HG03060 (cell line): ENCODE data around the gene CYTH2.

Source experiments
- ATAC-seq: cut with Tn5 transposase; IDR thresholded peaks from one replicate; pipeline ENCODE4 v1.9.1; 2021; ENCODE audit warnings: low read depth, moderate number of reproducible peaks; ENCODE audit not compliant: unreplicated experiment

The CYTH2 gene, protein sequence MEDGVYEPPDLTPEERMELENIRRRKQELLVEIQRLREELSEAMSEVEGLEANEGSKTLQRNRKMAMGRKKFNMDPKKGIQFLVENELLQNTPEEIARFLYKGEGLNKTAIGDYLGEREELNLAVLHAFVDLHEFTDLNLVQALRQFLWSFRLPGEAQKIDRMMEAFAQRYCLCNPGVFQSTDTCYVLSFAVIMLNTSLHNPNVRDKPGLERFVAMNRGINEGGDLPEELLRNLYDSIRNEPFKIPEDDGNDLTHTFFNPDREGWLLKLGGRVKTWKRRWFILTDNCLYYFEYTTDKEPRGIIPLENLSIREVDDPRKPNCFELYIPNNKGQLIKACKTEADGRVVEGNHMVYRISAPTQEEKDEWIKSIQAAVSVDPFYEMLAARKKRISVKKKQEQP

DNA sequence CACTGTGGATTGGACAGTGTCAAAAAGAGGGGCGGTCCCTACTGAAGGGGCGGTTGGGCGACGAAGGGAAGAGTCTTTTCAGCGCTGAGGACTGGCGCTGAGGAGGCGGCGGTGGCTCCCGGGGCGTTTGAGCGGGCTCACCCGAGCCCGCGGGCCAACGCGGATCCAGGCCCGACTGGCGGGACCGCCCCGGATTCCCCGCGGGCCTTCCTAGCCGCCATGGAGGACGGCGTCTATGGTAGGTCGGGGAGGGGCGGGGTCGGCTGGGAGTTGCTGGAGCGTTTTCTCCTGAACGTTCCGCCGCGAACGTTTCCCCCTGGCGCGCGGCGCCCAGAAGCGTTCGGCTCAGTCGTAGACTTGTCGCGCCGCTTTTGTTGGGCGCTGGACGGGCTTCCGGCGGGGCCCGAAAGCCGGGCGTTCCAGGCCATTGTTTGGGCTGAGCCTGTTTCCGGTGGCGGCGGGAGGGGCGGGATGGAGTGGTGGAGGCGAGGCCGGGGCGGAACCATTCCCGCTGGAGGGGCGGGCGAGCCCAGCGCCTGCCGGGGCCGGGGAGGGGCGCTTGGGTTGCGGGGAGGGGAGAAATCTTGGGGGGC lies at the start of gene CYTH2:
Gene CYTH2, plus strand, starts transcription at position 81 of the 593 bp plus-strand sequence. Its CDS starts 139 bp downstream, at position 220.
- no peak for ATAC-seq

DNA sequence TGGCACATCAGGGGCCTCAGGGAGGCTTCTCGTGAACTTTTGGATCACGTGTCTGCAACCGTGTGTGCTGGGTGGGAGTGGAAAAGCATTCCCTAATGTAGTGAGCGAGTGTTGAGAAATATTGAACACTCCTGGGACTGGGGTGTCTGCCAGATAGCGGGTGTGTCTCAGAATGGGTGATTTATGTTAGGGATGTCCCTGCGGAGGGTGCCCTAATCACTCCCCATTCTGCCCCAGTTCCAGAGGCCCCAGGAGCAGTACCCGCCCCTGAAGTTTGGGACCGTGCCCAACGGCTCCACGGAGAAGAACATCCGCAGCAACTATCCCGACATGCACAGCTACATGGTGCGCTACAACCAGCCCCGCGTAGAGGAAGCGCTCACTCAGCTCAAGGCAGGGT lies 47.6 kb upstream of the CYTH2 start:
- ATAC-seq, result no peak

DNA sequence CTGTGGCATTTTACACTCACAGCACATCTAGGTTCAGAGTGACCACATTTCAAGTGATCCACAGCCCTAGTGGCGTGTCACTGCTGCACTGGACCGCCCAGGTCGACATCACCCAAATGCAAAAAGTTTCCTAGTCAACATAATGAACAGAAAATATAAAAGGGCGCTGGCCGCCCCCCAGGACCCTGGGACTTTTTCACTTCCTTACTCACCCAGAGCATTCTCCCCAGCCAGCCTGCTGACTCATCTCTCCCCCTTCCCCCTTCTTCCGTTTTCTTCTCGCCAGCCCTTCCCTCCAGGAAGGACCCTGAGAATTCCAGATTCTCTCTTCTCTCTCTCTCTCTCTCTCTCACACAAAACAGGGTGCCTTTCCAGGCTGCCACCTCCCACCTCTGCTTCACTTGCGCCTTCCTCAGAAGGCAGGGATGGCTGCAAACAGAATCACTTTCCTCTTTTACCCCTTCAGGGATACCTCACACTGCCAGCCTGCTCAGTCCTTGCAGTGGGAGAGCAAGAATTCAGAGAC lies 44.4 kb upstream of the CYTH2 start:
- no peak for ATAC-seq

DNA sequence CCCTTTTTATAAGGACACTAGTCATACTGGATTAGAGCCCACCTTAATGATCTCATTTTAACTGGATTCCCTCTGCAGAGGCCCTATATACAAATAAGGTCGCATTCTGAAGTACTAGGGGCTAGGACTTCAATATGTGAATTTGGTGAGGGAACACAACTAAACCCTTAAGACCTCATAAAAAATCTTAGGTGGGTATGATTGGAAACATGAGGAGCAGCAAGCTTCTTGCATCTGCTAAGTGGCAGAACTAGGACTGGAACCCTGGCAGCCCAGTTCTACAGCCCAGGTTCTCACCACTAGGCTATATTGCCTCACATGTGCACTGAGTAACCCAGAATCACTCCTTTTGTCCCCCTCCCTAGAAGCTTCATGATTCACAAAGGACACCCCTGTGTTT lies 40.5 kb upstream of the CYTH2 start:
- ATAC-seq, result no peak

DNA sequence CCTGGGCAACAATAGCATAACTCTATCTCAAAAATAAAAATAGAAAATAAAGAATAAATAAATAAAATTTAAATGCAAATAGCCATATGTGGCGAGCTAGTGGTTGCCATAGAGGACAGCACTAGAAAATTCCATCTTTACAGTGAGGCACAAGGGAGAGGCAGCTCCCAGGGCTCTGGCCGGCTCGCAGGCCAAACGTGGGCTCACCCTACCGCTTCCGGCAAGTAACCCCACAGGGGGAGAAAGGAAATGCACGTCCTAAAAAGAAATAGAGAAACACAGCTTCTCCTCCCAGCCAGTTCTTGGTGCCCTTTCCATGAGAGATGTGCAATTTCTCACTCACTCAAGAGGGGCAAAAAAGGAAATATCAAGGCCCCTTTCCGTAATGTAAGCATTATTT lies 35.8 kb upstream of the CYTH2 start:
- no peak for ATAC-seq

DNA sequence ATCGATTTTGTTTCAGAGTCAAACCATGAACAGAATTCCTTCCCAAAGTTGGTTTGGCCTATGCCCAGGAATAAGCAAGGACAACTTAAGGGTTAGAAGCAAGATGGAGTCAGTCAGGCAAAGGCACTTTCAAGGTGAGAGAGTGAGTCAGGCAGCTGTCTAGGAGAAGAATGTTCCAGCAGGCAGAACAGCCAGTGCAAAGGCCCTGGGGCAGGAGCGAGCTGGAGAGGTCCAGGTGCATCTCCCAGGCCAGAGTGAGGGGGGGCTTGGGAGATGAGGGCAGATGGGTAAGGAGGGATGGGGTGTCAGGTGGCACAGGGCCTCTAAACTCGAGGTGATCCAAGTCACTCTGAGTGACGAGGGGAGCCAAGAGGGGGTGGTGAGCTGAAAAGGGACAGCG lies 32.6 kb upstream of the CYTH2 start:
- no peak for ATAC-seq

DNA sequence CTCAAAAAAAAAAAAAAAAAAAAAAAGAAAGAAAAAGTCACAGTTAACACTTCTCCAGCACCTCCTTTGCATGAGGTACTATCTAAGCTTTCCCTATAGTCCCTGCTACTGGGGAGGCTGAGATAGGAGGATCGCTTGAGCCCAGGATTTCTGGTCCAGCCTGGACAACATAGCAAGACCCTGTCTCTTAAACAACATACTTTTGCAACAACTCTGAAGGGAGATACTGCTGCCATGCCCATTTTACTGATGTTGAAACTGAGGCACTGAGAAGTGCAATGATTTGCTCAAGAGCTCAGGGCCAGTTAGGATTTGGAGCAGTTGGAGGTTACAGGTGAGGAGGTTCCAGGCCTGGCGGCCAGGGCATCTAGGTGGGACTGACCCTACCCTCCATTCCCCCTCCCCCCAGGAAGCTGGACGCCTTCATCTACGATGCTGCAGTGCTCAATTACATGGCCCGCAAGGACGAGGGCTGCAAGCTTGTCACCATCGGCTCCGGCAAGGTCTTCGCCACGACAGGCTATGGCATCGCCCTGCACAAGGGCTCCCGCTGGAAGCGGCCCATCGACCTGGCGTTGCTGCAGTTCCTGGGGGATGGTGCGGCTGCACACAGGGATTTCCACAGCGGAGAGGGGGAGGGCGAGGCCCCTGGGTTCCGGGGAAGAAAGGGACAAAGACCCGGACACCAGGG lies 27.7 kb upstream of the CYTH2 start:
- ATAC-seq, result no peak

DNA sequence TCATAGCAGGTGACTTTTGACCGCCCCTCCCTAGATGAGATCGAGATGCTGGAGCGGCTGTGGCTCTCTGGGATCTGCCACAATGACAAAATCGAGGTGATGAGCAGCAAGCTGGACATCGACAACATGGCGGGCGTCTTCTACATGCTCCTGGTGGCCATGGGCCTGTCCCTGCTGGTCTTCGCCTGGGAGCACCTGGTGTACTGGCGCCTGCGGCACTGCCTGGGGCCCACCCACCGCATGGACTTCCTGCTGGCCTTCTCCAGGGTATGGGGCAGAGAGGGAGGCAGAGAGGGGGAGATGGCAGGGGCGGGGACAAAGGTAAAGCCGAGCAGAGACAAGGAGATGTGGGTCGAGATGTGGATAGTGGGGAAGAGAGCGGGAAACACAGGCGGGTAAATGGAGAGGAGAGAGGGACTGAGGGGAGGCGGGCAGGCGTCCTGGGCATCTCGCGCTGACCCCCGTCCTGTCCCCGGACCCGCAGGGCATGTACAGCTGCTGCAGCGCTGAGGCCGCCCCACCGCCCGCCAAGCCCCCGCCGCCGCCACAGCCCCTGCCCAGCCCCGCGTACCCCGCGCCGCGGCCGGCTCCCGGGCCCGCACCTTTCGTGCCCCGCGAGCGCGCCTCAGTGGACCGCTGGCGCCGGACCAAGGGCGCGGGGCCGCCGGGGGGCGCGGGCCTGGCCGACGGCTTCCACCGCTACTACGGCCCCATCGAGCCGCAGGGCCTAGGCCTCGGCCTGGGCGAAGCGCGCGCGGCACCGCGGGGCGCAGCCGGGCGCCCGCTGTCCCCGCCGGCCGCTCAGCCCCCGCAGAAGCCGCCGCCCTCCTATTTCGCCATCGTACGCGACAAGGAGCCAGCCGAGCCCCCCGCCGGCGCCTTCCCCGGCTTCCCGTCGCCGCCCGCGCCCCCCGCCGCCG lies 26.8 kb upstream of the CYTH2 start:
- no peak for ATAC-seq

DNA sequence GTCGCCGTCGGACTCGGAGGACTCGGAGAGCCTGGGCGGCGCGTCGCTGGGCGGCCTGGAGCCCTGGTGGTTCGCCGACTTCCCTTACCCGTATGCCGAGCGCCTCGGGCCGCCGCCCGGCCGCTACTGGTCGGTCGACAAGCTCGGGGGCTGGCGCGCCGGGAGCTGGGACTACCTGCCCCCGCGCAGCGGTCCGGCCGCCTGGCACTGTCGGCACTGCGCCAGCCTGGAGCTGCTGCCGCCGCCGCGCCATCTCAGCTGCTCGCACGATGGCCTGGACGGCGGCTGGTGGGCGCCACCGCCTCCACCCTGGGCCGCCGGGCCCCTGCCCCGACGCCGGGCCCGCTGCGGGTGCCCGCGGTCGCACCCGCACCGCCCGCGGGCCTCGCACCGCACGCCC lies 25.9 kb upstream of the CYTH2 start:
- no peak for ATAC-seq

DNA sequence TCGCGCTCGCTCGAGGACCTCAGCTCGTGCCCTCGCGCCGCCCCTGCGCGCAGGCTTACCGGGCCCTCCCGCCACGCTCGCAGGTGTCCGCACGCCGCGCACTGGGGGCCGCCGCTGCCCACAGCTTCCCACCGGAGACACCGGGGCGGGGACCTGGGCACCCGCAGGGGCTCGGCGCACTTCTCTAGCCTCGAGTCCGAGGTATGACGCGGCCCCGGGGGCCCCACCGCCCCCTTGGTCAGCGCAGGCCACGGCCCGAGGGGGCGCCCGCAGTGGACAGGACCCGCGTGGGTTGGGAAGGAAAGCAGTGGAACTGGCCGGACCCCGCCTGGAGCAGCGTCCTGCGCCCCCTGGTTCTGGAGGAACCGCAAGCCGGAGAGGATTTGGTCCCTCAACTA lies 25.4 kb upstream of the CYTH2 start:
- ATAC-seq, result no peak

DNA sequence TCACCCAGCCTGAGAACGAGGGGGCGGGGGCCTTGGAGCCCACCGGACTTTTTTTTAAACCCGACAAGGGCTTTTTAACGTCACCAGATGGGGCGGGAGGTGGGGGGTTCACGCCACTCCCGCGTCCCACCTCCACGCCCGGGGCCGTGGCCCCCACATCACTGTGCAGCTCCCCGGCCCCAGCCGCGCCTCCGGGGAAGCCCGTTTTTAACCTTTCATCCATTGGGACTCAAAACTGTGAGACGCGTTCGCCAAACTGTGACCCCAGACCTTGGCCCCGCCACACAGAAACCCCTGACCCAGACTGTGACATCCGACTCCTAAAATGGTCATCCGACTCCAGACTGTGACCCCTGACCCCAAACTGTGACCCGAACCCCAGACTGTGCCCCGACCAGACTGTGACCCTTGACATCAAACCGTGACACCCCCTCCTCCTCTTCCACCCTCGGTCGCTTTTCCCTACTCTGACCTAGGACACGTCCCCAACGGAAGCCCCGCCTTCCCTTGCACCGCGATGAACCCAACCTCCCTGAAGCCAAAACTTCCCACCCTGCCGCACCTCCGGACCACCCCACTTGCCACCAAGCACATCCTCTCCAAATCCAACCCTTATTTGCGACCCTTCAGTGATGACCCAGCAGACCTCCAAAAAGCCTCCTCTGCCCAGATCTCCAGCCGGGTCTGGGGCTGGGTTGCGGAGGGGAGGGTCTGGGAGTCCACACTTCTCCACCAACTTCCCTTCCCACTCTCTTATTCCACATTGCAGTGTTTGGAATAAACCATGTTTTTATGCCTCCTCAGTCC lies 24.8 kb upstream of the CYTH2 start:
- ATAC-seq, result no peak

DNA sequence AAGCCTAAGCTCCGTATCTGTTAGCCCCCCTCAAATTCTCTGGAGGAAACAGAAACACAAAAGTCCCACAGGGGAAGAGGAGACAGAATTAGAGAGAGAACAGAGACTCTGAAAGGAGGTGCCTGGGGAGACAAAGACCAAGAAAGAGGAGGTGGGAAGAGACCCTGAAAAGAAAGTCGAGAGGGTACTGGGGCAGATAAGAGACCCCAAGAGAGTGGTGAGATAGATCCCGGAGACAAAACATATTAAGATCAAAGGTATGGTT lies 24.3 kb upstream of the CYTH2 start:
- ATAC-seq, result no peak

DNA sequence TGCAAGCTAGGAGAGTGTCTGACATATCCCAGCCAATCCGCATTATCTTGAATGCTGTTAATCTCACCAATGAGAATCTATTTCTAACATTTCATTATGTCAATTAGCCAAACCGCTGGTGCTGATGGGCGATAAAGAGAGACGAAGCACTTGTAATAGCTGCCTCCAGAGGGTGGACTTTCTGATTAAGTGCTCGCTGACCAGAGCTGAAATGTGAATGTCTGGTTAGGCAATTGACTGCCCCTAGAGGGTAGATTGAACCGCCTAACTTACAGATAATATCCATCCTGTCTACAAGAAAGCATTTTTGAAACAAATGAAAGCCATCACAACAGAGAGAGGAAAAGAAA lies 23.9 kb upstream of the CYTH2 start:
- no peak for ATAC-seq

DNA sequence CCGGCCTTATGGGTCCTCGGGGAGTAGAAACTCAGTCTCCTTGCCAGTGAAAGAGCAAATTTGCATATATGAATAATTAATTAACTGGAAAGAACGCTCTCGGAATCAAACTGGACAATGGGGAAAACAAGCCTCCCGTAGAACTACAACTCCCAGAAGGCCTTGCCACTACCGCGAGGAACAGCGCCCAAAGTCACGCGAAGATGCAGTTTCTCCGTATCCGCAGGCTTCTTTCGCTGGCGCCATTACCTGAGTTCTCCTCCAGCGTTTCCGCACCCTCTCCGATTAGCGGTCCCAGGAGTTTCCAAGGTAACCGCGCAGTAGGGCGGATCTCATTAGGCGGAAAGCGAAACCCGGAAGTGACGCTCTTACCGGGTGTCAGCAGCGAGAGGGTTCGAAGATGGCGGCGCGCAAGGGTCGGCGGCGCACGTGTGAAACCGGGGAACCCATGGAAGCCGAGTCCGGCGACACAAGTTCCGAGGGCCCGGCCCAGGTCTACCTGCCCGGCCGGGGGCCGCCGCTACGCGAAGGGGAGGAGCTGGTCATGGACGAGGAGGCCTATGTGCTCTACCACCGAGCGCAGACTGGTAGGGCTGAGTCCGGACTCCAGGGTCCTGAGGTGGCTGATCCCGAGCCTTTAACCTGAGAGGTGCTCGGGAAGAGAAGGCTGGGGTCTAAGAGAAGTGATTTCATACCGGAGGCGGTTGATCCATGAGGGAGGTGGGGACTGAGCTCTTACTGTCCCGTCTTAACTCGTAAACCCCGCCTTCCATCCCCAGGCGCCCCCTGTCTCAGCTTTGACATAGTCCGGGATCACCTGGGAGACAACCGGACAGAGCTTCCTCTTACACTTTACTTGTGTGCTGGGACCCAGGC lies 23.3 kb upstream of the CYTH2 start, which contains the start of gene GRWD1:
Gene GRWD1, plus strand, starts transcription at position 378 of the 876 bp plus-strand sequence. Its CDS starts 23 bp downstream, at position 401.
- ATAC-seq, result peak; percentile 88

DNA sequence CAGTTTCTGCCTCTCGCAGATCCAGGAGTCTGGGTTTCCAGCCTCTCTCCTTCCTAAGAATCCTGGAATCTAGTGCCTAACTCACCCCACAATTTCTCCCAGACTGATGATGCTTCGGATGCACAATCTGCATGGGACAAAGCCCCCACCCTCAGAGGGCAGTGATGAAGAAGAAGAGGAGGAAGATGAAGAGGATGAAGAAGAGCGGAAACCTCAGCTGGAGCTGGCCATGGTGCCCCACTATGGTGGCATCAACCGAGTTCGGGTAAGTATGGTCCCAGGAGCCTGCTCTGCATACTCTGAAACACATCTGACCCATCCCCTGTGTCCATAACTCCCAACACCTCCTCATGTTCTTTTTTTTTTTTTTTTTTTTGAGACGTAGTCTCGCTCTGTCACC lies 22.6 kb upstream of the CYTH2 start:
- no peak for ATAC-seq

DNA sequence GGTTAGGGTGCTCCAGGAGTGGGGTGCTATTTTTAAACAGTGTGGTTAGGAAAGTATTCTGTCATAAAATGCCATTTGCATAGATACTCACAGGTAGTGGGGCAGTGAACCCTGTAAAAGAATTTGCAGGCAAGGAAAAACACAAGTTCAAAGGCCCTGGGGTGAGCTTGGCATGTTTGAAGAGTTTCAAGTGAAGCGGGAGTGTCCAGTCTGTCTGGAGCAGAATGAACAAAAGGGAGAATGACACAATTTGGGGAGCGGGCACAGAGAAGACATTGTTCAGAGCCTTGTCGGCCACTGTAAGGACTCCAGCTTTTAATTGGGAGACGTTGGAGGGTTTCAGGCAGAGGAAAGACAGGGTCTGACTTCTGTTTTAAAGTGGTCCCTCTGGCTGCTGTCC lies 20.6 kb upstream of the CYTH2 start:
- no peak for ATAC-seq

DNA sequence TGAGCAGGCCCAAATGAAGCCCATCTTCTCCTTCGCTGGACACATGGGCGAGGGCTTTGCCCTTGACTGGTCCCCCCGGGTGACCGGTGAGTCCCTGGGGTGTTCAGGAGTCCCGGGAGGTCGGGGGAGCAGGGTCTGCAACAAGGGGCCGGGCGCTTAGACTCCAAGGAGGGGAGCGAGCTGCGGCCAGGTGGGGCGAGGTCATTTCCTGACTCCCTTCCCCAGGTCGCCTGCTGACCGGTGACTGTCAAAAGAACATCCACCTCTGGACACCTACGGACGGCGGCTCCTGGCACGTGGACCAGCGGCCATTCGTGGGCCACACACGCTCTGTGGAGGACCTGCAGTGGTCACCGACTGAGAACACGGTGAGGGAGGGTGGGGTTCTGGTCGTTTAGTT lies 18.7 kb upstream of the CYTH2 start:
- no peak for ATAC-seq

DNA sequence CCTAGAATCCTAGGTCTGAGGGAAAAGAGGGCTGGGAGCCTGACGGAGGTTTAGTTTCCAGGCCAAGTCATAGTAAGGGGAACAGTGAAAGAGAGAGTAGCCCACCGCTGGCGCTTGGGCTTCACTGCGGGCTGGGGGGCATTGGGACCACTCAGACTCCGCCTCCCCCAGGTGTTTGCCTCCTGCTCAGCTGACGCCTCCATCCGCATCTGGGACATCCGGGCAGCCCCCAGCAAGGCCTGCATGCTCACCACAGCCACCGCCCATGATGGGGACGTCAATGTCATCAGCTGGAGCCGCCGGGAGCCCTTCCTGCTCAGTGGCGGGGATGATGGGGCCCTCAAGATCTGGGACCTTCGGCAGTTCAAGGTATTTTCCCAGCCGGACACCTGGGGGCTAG lies 18.3 kb upstream of the CYTH2 start:
- ATAC-seq, result no peak

DNA sequence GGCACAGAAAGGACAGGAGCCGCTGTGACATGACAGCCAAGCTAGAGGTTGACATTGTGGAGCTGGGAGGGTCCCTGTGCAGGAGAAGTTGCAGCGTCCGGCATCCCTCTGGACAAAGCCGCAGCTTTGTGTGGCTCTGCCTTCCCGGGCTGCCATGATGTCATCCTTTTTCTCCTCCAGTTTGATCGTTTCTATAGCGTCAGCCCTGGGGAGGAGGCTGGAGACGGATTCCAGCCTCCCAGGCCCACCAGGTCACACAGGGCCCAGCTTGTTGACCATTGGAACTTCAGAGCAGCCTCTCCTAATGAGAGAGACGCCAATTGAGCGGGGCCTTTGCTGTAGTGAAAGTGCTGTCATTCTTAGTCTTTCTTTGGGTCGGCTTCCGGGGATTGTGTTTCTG lies 17.5 kb upstream of the CYTH2 start:
- no peak for ATAC-seq
